GM19455 (cell line): Measurements from ENCODE around the gene DLGAP4.

Source experiments
- ATAC-seq: cut with Tn5 transposase; IDR thresholded peaks from one replicate; pipeline ENCODE4 v1.9.1; 2021; ENCODE audit not compliant: unreplicated experiment

Gene DLGAP4

GRCh38 chr20:36349384-36350170 lies 43.4 kb downstream of the DLGAP4 start:
- no peak for ATAC-seq

GRCh38 chr20:36350439-36350838 lies 44.3 kb downstream of the DLGAP4 start:
- no peak for ATAC-seq

- no peak for ATAC-seq
Observed at GRCh38 chr20:36351937-36352336, 45.8 kb downstream of the DLGAP4 start.

GRCh38 chr20:36352843-36353553 lies 46.9 kb downstream of the DLGAP4 start:
- ATAC-seq, result no peak

- no peak for ATAC-seq
Observed at GRCh38 chr20:36353740-36354139, 47.6 kb downstream of the DLGAP4 start.

GRCh38 chr20:36355469-36356171 lies 49.5 kb downstream of the DLGAP4 start:
- ATAC-seq, result no peak

GRCh38 chr20:36359668-36360406 lies 53.7 kb downstream of the DLGAP4 start:
- no peak for ATAC-seq

- no peak for ATAC-seq
Observed at GRCh38 chr20:36360429-36360828, 54.3 kb downstream of the DLGAP4 start.

GRCh38 chr20:36361406-36361805 lies 55.3 kb downstream of the DLGAP4 start:
- ATAC-seq, result no peak

GRCh38 chr20:36362261-36362660 lies 56.1 kb downstream of the DLGAP4 start:
- no peak for ATAC-seq

- ATAC-seq, result no peak
Observed at GRCh38 chr20:36362978-36363713, 57.0 kb downstream of the DLGAP4 start.

- ATAC-seq, result no peak
Observed at GRCh38 chr20:36364506-36364905, 58.4 kb downstream of the DLGAP4 start.

GRCh38 chr20:36366623-36367369 lies 60.7 kb downstream of the DLGAP4 start:
- no peak for ATAC-seq

GRCh38 chr20:36367370-36367745 lies 61.2 kb downstream of the DLGAP4 start:
- ATAC-seq, result no peak

GRCh38 chr20:36367907-36368799 lies 62.0 kb downstream of the DLGAP4 start:
- ATAC-seq, result no peak

GRCh38 chr20:36368869-36369268 lies 62.7 kb downstream of the DLGAP4 start:
- no peak for ATAC-seq

- ATAC-seq, result no peak
Observed at GRCh38 chr20:36369739-36370138, 63.6 kb downstream of the DLGAP4 start.

GRCh38 chr20:36370991-36371790 lies 65.1 kb downstream of the DLGAP4 start:
- no peak for ATAC-seq
